Activated naive CD4-positive, alpha-beta T cell (primary cell): ENCODE results near the gene ZNF705A.
A peak's percentile ranks its signal among the peaks of the same experiment; 100 is the strongest.
"Not testable (repeated sequence)": the region's sequence is repeated elsewhere in the genome, so short reads cannot be mapped to it uniquely, and the experiment has no call there.

Experiments
- DNase-seq, 4 experiments: peaks; one replicate each; lab custom pipeline; 2025; lab: John Stamatoyannopoulos, UW

ZNF705A gene

DNA sequence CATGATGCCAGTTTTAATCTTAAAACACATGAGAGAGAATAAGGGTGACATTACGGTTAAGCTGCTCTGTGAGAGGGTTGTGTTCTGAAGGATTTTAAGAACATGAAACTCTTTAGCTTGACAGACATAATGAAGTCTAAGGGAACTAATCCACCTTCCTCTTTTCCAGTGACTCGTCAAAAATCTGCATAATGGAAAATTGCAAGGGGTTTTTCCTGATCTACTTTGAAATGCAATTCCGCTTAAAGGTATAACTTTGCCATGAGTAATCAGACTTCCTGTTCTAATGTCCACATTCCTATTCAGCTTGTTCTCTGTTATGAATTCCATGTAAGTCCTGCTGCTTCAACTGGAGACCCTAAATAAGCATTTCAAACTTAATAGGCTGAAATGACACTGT is at the start of gene ZNF705A:
TSS of gene ZNF705A (plus strand) at position 171 of the 400 bp plus-strand sequence. CDS start 15,611 bp downstream, outside the sequence.
- no peak for DNase-seq

DNA sequence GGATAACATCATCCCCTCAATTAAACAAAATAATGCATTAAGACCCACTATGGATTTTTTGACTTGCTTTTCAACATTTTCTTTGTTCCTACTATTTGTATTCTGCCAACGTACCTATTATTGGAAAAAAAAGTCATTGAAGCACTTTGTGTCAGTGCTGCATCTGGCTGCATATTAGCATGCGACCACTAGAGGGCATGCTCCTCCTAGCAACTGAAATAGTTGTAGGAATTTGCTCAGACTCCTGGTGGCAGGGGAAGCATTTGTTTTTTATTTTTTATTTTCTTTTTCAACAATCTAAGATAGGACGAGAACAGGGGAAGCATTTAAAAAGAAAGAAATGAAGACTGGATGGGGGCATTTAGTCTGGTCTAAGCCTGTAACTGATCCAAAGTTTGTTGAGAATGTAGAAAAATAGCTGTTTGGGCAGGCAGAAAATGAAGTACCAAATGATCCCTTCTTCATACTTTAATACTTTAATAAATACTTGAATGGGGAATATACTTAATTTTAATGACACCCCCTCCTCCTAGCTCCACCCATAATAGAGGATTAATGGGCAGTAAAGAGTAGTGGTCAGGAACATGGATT is 47.9 kb upstream of the ZNF705A start:
- peak; percentile 24 to 67 (median 56) for DNase-seq

DNA sequence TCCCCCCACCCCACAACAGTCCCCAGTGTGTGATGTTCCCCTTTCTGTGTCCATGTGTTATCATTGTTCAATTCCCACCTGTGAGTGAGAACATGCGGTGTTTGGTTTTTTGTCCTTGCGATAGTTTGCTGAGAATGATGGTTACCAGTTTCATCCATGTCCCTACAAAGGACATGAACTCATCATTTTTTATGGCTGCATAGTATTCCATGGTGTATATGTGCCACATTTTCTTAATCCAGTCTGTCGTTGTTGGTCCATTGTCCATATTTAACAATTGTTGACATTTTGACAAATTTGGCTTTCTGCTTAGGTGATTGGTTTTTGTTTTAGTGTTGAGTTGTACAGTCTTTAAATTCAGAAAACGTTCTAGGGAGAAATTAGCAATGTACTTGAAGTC is 43.7 kb upstream of the ZNF705A start:
- not testable (repeated sequence) for DNase-seq

DNA sequence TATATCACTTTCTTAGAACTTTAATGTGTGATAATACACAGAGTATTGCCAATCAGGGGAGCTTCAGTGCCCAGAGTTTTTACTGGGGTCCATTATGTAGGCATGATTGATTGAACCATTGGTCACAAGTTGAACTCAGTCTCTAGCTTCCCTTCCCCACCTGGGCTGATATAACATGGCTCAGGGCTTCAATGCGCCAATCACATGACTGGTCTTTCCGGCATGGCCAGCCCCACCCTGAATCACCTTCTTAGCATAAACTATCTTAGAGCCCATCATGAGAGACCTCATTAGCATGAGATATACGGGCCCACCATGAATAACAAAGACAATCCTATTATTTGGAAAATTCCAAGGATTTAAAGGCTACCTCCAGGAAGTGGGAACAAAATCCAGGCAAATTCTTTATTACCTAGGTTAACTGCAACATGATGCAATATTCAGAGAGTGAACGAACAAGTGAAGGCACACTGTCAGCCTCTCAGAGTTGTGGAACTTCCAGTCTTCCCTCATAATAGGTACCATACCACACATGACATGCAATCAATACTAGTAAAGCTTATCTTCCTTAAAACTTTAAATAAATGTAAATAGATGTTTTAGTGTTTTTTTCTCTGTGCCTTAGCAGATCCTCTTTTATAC is 36.6 kb upstream of the ZNF705A start:
- no peak for DNase-seq

DNA sequence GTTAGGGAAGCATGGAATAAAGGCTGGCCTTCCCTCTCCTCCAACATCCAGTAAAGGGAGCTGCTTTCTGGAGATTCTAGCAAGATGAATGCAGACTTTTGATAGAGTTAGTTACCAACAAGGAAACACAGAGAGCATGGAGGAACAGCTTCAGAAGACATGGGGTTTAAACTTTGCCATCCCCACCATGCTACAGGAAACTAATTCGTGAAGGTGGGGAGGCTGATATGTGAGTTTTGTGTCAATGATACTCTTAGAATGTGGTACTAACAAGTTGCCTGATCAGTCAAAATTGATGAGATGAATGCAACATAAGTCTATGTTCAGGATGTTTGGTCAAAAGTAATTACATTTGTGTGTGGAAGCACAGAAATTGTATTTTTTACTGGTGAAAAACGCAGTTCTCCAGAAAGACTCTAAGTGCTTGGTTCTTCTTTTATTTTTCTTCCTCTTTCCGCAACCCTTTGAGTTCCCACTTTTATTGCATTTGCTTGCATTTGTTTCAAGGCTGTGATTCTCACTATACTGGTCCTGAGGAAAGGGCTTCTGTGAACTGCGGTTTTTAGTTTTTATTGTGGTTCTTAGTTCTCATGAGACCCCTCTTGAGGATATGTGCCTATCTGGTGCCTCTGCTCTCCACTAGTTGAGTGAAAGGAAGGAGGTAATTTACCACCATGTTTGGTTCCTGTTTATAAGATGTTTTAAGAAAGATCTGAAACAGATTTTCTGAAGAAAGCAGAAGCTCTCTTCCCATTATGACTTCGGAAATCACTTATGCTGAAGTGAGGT is 33.5 kb upstream of the ZNF705A start, which contains the start of gene CLEC4A:
TSS of gene CLEC4A (plus strand) at position 494 of the 789 bp plus-strand sequence. CDS start at position 756, 262 bp downstream.
- DNase-seq, result no peak

DNA sequence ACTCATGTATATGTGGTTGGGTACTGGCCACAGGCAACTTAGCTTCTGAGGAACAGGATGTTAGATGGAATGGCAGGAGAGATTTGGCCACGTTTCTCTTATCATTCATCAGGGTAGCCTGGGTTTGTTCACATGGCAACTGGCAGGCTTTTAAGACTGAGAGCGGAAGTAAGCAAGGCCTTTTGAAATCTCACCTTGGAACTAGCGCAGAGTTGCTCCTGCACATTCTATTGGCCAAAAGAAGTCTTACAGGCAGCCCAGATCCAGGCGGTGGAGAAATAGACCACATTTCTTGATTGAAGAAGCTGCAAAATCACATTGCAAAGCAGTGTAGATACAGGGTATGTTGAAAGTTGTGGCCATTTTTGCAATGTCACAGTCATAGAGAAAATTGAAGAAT is 29.7 kb upstream of the ZNF705A start:
- DNase-seq, result no peak

DNA sequence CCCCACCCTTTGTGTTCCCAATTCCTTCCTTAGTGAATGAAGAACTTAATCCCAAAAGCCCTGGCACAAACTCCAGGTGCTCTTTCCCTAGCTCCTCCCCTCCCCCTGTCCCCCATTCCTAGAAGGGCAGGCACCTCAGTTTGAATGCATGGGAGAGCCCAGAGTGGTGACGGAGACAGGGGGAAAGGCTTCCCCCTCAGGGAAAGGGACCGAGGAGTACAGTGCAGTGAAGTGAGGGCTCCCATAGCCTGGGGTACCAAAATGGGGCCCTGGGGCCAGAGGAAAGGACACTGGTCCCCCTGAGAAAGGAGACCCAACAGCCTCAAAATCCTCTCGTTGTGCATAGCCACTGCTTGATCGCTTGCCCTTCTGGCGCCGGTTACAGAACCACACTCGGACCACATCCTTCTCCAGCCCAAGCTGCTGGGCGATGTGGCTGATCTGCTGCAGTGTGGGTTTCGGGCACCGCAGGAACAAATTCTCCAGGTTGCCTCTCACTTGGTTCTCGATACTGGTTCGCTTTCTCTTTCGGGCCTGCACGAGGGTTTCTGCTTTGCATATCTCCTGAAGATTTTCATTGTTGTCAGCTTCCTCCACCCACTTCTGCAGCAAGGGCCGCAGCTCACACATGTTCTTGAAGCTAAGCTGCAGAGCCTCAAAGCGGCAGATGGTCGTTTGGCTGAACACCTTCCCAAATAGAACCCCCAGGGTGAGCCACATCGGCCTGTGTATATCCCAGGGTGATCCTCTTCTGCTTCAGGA is 23.0 kb upstream of the ZNF705A start:
- DNase-seq, result not testable (repeated sequence)

DNA sequence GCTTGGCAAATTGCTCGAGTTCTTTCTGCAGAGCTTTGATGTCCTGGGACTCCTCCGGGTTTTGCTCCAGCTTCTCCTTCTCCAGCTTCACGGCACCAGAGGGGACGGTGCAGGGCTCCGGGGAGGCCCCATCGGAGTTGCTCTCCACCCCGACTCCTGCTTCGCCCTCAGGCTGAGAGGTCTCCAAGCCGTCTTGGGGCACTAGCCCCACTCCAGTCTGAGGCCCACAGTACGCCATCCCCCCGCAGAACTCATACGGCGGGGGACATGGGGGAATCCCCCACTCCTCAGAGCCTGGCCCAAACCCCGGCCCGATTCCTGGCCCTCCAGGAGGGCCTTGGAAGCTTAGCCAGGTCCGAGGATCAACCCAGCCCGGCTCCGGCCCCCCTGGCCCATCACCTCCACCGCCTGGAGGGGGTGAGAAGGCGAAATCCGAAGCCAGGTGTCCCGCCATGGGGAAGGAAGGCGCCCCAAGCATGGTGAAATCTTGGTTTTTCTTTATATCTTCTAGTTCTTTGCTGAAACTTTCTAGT is 22.4 kb upstream of the ZNF705A start:
- DNase-seq, result not testable (repeated sequence)

DNA sequence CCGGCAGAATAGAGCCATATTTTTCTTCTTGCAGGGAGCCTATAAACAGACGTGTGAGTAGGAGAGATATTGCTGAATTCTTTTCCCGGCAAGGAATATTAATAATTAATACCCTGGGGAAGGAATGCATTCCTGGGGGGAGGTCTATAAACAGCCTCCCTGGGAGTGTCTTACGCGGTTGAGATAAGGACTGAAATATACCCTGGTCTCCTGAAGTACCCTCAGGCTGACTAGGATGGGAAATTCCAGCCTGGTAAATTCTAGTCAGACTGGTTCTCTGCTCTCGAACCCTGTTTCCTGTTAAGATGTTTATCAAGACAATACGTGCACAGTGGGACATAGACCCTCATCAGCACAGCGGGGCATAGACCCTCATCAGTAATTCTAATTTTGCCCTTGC is 15.2 kb upstream of the ZNF705A start:
- not testable (repeated sequence) for DNase-seq

DNA sequence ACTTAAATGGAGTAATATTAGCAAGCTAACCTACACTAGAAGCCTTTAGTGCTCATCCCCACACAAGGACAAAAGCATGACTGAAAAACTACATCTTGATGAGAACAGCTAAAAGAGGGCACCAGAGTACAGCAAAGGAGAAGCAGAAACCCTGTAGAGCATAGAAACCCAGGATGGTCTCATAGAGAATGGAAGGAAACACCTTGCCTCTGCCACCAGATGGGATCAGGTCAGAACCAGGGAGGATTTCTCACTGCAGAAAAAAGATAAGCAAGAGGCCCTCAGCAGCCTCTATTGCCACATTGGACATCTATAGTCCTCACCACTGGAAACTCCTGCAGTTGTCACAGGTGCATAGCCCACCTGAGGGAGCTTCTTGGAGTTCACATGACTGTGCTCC is 13.6 kb upstream of the ZNF705A start:
- no peak for DNase-seq

DNA sequence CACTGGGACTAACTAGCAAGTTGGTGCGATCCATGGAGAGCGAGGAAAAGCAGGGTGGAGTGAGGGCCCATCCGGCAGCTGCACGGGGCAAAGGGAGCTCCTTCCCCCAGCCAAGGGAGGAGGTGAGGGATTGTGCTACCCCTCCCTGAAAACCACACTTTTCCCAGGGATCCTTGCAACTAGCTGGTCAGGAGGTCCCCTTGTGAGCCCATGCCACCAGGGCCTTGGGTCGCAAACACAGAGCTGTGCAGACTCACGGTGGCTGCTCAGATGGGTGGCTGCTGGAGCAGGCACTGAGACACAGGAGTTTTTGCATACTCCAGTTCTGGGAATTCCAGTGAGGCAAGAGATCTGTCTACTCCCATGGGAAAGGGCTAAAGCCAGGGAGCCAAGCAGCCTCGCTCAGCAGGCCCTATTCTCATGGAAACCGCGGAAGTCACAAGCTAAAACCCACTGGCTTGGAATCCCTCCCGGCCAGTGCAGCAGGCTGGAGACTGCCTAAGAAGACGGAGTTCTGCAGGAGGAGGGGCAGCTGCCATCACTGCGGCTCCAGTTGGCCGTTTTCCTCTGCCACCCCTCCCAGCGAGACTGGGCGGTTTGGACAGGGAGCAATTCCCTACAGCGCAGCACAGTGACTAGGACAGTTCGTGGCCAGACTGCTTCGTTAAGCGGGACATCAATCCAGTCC is 10.9 kb upstream of the ZNF705A start:
- DNase-seq, result no peak

DNA sequence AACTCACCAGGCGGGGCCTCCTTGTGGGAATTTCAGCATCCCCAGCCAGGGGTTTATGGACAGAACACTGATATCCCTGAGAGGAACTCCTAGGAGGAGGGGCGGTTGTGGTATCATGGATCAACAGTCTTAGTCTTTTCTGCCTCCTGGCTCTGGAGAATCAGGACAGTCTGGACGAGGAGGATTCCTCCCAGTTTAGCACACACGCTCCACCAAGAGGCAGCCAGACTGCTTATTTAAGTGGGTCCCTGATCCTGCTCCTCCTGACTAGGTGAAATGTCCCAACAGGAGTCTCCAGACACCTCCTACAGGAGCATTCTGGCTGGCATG is 10.4 kb upstream of the ZNF705A start:
- no peak for DNase-seq

DNA sequence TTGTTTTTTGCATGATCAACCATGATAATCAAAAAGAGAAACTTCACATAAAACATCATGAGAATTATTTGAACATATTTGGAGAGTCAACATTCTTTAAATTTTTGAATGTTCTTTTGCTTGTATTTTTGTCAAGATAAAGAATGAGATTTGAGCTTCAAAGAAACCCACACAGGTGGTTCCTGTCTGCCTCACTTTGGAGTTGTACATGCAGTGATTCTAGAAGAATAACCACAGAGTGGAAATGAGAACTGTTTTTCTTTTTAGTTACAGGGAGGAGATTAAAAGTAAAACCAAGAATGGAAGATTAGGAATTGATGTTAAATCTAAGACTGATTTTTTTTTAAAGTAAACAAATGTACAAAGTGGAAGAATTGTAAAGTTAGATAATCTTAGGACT is 2.3 kb upstream of the ZNF705A start:
- DNase-seq, result no peak

DNA sequence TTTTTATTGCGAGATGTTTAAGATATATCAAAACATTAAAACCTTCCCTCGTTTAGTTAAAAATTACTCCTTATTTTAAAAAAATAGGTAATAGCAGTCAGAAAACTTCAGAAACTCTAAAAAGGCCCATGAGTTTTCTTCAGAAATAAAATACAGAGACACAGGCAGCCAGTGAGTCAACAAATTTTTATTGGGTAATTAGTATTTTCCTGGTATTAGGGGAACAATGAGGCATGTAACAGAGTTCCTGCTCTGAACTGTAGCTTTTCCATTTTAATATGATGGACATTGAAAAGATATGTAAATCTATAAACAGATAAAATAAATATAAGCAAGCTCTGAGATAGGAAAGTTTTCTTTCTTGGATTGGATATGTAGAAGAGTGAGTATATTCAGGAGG is 399 bp upstream of the ZNF705A start:
- DNase-seq, result no peak

DNA sequence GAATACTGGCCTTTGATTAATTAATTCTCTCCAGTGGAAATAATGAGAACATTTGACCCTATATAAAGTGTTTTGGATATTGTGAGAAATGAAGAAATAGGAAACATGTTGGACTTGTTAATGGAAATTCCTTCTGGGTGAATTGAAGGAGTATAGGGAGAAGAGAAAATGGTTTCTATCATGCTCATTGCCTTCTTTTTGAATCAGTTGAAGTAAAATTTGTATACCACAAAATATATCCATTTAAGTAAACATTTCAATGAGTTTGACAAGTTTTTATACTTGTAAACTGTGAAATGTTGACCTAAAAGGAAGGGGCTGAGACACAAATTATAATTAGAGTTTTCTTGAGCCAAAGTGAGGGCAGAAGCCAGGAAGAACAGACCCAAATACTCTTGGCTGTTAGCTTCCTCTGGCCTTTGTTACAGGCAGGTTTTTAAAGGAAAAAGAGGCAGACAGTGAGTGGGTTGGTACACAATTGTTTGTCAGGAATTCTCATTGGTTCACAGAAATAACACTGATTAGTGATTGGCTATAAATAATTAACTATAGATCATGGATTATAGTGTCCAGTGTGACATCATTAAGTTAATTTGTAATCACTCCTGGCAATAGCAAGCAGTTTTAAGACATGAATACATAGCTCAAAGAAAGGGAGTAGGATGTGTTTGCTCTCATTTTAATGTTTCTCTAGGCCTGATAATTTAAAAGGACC is 826 bp downstream of the ZNF705A start:
- no peak for DNase-seq

DNA sequence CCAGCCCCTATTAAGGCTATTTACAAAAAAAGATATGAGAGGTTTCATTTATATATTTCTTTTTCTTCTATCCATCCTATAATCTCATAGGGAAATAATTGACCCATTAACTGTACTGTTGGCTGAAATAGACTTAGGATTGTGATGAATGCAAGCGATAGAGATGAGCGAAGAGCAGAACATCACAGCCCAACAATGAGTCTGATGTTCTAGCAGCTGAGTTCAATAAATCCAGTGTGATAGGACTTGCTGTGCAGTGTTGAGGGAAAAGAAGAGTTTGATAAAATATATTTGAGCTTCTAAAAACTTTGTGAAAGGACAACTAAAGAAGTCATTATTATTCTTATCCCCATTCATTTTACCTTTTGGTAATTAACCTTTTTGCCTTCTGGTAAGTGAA is 16.1 kb downstream of the ZNF705A start:
- DNase-seq, result not testable (repeated sequence)

DNA sequence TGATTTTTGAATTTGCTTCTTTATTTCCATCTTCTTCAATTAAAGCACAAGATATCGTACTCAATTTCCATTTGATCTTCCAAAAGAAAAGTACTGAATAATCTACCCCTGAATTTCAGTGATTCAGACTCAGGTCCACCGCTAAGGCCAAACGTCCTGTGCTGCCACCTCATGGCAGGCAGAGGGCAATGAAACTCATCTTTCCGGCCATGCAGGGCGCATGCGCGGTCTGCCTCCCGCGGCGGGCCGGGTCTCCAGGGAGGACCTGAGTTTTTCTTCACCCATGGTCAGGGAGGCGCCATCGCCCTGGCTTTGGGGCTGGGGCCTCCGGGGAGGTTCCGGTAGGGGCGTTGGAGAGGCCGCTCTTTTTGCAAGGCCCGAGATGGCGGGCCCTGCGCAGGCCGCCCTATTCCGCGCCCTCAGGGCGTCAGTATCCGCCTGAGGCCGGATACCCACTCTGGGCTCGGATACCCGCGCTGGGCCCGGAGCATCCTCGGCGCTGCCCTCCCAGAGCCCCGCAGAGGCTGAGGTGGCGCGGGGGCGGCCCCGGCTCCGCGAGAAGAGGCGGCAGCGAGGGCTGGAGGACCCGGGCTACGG is 23.3 kb downstream of the ZNF705A start:
- peak; percentile 36 to 70 (median 48) for DNase-seq

DNA sequence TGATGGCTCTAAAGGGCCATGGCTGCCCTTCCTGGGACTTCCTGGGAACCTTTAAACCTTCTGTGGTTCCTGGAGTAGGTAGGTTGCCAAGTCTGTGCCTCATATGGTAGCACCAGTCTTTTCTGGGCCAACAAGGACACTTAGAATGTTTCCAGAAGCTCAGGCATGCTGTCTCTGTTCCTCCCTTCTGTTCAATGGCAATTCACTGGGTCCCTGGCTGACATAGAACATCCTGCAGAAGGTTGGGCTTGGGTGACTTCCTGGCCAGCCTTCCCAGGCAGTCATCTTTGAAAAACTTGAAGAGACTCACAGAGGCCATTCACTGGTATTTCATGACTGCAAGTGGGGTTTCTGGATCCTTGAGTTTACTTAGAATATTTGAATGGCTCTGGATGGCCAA is 24.5 kb downstream of the ZNF705A start:
- not testable (repeated sequence) for DNase-seq

DNA sequence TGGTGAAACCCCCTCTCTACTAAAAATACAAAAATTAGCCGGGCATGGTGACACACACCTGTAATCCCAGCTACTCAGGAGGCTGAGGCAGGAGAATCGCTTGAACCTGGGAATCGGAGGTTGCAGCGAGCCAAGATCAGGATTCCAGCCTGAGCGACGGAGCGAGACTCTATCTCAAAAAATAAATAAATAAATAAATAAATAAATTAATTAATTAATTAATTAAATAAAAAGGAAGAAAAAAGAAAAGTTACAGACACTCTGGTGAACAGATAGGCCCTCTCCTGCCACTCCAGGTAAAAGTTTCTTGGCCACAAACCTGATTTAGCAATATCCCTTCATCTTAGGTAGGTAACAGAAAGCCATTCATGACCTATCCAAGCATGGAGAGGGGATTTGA is 26.1 kb downstream of the ZNF705A start:
- DNase-seq, result not testable (repeated sequence)

DNA sequence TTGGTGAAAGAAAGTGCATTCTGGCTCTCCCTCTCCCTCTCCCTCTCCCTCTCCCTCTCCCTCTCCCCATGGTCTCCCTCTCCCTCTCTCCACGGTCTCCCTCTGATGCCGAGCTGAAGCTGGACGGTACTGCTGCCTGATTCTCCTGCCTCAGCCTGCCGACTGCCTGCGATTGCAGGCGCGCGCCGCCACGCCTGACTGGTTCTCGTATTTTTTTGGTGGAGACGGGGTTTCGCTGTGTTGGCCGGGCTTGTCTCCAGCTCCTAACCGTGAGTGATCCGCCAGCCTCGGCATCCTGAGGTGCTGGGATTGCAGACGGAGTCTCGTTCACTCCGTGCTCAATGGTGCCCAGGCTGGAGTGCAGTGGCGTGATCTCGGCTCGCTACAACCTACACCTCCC is 26.5 kb downstream of the ZNF705A start:
- not testable (repeated sequence) for DNase-seq
